Nucleus accumbens (tissue), 56 donors: ENCODE results near the gene REC8.

ENCODE experiments used
- DNase-seq, 56 donors: peaks; one replicate each; lab custom pipeline; 2025; lab: John Stamatoyannopoulos, UW

REC8 gene

DNA sequence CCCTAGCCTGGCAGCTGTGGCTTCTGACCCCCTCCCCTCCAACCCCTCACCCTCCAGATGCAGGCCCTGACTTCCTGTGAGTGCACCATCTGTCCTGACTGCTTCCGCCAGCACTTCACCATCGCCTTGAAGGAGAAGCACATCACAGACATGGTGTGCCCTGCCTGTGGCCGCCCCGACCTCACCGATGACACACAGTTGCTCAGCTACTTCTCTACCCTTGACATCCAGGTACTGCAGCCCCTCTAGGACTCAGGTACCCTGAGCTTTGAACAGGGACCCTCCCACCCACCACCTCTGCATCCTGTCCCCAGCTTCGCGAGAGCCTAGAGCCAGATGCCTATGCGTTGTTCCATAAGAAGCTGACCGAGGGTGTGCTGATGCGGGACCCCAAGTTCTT is 16.8 kb upstream of the REC8 start:
- no peak for DNase-seq

DNA sequence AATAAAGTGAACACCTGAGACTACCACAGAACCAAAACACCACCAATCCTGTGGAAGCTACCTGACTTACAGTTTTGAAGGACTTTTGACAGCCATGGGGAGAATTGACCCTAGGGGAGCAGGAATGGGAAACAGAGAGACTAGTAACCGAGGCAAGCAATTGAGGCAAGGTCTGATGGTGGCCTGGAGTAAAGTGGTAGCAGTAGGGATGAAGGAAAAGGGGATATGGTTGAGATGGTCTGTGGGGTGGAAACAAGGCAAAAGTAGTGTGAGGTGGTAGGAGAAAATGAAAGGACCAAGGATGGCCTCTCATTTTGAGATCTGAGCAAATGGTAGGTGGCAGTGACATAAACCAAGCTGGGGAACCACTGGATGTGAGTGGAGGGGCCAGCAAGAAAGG is 15.0 kb upstream of the REC8 start:
- no peak for DNase-seq

DNA sequence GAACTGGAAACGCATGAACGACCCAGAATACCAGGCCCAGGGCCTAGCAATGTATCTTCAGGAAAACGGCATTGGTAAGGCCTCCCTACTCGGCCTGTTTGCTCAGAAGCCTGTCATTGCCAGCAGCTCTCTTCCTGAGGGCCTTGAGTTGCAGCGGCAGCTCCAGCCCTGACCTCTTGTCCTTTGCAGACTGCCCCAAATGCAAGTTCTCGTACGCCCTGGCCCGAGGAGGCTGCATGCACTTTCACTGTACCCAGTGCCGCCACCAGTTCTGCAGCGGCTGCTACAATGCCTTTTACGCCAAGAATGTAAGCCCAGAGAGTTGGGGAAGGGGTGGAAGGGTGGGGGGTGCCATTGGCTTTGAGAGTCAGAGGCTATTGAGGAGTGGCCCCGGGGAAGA is 14.5 kb upstream of the REC8 start:
- DNase-seq = no peak

DNA sequence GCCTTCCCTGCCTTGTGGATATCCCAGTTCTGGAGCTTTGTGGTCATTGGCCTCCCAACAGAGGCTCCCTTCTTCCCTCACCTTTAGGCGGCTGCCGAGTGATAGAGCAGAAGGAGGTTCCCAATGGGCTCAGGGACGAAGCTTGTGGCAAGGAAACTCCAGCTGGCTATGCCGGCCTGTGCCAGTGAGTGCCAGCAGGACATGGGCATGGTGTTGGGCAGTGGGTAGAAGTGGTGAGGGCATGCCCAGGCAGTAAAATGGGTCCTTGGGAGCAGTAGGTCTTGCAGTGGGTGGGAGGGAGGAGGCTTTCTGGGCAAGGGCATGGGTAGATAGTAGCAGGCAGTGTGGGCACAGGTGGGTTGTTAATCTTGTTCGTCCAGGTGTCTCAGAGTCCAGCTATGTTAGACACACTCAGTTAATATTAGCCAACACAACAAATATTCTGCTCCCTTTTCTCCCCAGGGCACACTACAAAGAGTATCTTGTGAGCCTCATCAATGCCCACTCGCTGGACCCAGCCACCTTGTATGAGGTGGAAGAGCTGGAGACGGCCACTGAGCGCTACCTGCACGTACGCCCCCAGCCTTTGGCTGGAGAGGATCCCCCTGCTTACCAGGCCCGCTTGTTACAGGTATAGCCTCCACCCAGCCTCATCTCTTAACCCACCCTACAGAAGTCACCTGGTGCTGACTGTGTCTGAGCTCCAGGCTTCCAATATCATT is 11.9 kb upstream of the REC8 start:
- DNase-seq = no peak

DNA sequence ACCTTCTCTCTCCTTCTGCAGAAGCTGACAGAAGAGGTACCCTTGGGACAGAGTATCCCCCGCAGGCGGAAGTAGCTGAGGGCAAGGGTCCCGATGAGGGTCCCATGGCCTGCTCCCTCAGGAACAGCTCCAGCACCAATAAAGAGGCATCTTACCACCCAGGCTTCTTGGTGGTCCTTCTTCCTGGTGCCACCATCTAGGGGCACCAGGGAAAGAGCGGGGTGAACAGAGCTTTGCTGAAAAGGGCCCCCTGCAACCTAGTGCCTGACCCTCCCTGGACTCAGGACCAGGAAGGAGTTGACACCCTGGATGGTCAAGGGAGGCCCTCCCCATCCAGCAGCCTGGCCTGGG is 11.4 kb upstream of the REC8 start:
- no peak for DNase-seq

DNA sequence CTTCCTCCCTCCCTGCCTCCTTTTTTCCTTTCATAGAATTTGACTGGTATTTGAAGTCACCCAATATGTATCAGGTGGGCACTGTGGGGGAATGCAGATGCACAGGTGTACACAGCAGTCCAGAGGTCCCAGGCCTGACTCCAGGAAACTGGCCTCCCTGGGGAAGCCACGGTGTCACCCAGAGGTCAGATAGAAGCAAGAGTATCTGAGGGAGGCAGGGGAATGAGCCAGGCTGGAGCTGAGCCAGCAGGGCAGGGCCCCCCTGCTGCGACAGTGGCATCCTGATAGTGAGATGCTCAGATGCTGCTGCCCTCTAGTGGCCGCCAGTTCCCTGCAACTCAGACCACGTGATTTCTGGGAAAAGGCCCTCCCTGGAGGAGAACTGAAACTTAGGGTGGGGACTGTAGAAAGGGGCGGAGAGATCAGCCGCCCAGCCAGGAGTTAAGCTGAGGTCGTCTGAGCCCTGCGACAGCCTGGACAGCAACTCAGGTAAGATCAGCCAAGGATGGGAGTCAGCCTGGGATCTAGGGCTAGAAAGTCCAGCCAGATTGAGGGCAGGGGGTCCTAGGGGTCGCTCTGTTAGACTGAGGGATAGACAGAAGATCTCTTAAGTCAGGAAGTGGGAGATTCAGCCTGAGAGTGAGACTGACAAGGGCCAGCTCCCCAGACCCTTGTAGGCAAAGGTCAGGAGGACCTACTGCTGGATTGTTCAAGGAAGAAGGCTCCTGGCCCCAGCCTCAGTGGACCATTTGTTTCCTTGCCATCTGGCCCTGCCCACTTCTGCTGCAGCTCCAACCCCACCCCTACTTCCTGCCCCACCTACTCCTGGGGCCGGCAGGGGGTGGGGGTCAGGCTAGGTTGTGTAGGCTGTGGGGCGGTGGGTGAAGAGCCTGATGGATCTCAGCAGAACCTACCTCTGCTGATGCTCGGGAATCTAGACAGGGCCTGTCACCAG is 10.8 kb upstream of the REC8 start, which contains the start of gene IRF9:
Gene IRF9 (plus strand): TSS at position 416 of the 955 bp plus-strand sequence. CDS start 880 bp downstream, outside the sequence.
- peak; percentile 61 to 98 (median 92) for DNase-seq

DNA sequence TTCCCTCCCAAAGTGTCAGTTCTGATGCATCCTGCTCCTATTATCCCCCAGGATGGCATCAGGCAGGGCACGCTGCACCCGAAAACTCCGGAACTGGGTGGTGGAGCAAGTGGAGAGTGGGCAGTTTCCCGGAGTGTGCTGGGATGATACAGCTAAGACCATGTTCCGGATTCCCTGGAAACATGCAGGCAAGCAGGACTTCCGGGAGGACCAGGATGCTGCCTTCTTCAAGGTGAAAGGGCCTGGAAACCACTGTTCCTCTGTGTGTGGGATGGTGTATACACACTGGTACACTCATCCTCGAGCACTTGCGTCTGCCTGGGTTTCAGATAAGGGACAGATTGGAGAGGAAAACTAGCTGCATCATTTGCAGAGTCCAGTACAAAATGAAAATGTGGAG is 9.8 kb upstream of the REC8 start:
- peak in 6 of 56 donors; percentile 5 to 25 (median 12) for DNase-seq

DNA sequence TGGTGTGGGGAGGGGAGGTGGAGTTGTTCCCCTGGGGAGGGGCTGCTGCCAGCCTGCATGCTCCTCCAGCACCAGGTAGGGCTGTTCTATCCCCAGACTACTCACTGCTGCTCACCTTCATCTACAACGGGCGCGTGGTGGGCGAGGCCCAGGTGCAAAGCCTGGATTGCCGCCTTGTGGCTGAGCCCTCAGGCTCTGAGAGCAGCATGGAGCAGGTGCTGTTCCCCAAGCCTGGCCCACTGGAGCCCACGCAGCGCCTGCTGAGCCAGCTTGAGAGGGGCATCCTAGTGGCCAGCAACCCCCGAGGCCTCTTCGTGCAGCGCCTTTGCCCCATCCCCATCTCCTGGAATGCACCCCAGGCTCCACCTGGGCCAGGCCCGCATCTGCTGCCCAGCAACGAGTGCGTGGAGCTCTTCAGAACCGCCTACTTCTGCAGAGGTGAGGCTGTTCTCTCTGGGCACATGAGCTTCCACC is 7.3 kb upstream of the REC8 start:
- DNase-seq = no peak

DNA sequence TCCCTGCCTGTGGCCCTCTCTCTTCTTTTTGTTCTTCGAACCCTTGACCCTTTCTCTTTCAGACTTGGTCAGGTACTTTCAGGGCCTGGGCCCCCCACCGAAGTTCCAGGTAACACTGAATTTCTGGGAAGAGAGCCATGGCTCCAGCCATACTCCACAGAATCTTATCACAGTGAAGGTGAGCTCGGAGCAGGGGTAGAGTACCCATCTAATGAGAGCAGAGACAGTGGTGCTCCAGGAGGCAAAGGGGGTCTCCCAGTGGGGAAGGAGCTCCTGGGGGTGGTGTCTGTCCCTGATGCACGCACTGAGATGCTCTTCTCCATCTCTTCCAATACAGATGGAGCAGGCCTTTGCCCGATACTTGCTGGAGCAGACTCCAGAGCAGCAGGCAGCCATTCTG is 6.1 kb upstream of the REC8 start:
- DNase-seq = no peak

DNA sequence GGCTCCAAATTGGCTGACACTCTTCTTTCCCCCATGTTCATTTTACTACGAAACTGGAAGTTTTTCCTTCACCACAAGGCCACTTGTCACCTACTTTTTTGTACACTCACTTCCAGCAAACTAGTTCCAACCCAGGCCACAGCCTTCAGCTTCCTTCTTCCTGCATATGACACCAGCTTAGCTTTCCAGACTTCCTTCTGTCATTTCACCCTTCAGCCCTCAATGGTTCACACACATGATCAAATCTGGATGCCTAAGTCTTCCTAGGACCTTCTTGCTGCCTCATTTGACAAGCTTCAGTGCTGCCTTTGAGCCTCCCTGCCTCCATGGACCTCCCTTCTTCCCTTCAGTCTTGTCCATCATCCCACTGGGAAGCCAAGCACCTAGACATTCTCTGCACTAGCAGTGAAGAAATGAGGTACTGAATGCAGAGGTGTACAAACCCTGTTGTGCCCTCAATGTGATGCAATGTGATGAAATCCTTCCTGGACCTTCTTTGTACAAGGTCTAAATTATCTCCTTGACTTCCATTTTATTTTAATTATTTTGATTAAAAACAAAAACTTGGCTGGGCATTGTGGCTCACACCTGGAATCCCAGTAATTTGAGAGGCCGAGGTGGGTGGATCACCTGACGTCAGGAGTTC is 4.3 kb upstream of the REC8 start:
- no peak for DNase-seq

DNA sequence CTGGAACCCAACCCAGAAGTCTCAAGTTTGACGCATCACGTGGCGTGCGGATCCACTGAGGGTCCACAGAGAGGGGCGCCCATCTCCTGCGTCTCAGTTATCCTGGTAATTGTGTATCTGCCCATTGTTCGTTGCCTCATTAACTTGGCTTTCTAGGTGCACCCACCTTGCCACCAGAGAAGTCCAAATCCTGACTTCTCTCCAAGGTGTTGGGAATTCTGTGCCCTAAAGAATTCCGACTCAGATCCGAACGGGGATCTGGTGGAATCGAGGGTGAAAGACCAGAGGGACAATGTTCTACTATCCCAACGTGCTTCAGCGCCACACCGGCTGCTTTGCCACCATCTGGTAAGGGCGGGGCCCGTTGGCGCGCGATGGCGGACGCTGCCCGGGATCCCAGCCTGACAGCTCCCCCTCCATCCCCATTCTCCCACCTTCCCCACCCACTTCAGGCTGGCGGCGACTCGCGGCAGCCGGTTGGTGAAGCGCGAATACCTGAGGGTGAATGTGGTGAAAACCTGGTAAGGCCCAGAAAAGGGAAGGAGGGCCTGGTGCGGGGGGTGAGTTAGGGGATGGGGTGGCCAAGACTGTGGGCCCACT is 481 bp downstream of the REC8 start:
- peak in 6 of 56 donors; percentile 10 to 33 (median 24) for DNase-seq

DNA sequence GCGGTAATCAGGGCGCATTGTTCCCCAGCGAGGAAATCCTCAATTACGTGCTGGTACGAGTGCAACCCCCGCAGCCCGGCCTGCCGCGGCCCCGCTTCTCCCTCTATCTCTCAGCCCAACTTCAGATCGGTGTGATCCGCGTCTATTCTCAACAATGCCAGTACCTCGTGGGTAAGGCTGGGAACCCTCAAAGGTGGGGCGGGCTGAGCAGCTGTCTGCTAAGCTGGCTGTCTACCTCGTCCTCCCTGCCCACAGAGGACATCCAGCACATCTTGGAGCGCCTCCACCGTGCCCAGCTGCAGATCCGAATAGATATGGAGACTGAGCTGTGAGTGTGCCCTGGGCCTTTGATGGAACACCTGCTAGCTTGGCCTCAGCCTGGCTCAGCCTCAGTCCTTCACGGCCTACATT is 996 bp downstream of the REC8 start:
- peak in 3 of 56 donors; percentile 9 to 13 (median 13) for DNase-seq

DNA sequence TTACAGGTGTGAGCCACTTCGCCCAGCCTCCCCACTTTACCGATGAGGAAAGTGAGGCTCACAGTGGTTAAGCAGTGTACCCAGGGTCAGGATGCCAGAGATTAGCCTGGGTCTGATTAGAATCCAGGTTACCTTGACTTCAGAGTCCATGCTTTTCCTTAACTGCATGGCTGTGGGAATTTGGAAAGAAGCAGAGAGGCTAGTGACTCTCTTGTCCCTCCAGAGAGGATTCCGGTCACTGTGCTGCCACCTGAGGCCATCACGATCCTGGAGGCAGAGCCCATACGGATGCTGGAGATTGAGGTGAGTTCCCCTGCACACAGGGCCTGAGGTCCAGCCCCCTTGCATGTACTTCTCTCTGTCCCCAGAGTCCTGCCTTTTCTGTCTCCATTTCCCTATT is 4.7 kb downstream of the REC8 start:
- no peak for DNase-seq

DNA sequence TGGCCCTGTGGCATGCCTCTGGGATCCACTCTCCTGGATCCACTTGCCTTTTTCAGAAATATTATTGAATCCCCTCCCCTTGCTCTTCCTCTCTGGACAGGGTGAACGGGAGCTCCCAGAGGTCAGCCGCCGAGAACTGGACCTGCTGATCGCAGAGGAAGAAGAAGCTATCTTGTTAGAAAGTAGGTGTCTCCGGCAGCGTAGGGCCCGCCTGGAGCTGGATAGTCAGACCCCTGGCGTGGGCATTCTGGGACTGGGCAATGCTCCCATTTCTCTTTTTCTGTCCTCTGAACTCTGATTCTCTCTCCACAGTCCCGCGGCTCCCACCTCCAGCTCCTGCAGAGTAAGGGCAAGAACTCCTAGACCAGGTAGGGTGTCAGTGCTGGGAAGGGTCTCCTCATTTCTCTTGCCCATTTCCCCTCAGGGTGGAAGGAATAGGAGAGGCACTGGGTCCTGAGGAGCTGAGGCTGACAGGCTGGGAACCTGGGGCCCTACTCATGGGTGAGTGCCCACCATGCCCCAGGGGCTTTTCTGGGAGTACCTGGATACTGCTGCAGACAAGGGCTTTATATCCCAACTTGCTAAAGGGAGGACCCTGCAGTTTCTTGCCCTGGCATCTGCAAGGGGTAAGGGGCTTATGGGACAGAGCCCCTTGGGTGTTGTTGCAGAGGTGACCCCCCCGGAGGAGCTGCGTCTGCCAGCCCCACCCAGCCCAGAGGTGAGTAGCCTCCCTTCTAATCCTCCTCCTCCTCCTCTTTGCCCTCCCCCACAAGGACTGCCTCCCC is 5.4 kb downstream of the REC8 start:
- no peak for DNase-seq

DNA sequence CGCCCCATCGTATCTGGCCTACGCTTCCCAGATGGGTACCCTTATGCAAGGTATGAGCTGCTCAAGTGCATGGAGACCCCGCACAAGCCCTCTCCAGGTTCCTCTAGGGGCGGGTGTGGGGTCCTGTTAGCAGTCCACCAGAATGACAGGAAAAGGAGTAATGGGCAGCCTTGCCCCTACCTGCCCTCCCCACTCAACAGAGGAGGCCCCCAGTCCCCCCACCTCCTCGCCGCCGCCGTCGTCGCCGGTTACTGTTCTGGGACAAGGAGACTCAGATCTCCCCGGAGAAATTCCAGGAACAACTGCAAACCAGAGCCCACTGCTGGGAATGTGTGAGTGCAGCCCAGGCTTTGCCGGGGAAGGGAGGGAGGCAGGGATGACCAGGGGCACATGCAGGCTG is 6.0 kb downstream of the REC8 start:
- no peak for DNase-seq

DNA sequence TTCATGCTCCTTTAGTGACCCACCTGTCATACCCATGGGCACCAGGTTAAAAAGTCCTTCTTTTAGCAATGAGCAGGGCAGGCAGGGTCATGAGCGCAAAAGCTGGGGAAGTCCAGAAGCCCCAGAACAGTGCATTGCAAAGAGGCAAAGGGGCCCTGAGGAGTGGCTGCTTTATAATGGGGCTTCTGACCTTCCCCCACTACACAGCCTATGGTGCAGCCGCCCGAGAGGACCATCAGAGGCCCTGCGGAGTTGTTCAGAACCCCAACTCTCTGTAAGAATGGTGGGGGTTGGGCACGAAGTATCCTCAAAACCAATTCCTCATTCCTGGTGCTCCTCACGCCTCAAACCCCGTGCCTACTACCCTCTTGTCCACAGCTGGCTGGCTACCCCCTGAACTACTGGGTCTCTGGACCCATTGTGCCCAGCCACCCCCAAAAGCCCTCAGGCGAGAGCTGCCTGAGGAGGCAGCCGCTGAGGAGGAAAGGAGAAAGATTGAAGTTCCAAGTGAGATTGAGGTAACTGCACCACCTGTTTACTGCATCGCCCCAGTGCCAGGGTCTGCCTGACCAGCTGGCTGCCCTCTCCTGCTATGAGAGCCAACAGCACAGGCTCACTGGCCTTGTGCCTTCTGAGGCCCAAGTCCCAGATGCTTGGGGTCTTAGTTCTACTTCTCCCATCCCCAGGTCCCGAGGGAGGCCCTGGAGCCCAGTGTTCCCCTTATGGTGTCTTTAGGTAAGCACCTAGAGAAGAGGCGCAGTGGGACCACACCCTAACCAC is 6.7 kb downstream of the REC8 start:
- no peak for DNase-seq

DNA sequence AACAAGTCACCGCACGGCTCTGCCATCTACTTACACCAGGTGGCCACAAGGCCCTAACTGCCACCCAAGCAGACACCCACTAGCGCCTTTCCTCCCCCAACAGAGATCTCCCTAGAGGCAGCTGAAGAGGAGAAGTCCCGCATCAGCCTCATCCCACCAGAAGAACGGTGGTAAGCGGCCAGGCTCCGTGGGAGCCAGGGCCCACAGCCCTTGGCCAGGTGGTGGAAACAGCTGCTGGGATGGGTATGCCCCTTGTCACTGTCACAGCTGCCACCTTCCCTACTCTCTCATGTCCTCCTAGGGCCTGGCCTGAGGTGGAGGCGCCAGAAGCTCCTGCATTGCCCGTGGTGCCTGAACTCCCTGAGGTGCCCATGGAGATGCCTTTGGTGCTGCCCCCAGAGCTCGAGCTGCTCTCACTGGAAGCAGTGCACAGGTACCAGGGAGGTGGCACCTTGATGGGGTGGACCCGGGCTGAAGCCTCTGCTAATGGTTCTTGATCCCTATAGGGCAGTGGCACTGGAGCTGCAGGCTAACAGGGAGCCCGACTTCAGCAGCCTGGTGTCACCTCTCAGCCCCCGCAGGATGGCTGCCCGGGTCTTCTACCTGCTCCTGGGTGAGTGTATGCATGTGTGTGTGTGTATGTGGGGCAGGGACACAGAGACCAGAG is 7.5 kb downstream of the REC8 start:
- no peak for DNase-seq
